ENCODE results near the gene SARNP. TPM values are rescaled to one million over a fixed set of nuclear protein-coding genes. Genes with fewer than 3 reads are reported as not detected.

Gene SARNP
- polyA plus RNA-seq, 2 of the 4 experiments (the other 2 are of a cell fraction), result 123 to 198 TPM

DNA sequence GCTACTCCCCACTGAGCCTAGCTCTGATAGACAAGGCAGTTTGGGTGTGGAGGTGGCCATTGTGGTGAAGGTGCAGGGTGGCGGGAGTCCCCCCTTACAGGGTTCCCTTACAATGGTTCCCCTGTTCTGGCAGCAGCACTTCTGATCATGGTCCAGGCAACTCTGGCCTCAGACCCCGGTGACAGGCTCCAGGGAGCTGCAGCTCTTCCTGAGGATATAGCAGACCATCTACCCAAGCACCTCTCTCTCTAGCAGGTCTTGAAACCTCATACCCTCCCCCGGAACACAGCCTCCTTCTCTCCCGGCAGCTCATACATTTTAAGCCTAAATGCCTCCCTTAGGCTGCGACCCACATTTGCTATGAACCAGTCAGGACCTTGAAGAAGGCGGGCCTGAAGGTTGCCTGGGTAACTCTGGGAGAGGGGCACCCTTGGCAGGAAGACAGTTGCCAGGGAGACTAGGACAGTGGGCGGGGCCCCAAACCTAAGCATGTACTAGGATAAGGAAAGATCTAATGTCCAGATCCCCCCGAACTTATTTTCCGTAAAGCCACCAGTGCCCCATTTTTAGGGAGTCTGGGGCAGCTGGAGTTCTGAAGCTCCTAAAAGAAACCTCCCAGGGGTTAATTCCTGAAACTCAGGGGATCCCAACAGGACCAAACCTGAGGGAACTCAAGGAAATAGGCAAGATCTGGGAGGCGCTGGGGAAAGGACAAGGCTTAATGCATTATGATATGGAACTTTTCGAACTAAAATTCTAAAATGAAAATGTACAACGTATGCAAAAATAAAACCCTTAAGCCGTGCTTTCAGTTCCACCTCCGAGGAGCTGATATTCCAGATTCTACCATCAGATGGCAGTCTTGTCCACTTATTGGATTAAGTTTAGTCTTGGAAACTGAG lies 79.2 kb downstream of the SARNP start:
- peak overlapping the region; percentile 40 to 72; a peak in 5 of 6 replicates for H3K27ac ChIP-seq
- ChIA-PET CTCF (interaction anchor here (0.6 to 11.7 kb wide), 68 partner anchors 10 to 752 kb away, joined by 3 to 139 read pairs (median 6); partner anchors contain the start of genes BLOC1S1, CD63, DGKA and DNAJC14), POLR2A (interaction anchor here (1.7 to 2.2 kb wide), 3 partner anchors 9 to 79 kb away, joined by 7 to 18 read pairs (median 10); partner anchors contain the start of genes CD63, ORMDL2 and SARNP)
- H3K9me3 ChIP-seq, result no peaks in the 10 kb centered on the region
- peak; percentile 90 for FAIRE-seq
- H3K4me2 ChIP-seq, result peak overlapping the region; percentile 88
- peak; percentile 56 to 79 for DNase-seq (ENCODE audit: low read depth in 1 of 2, low spot score in 1 of 2)
- peak; percentile 52 to 81 for ATAC-seq
- peak overlapping the region; percentile 45 for H3K4me3 ChIP-seq
- H3K4me1 ChIP-seq, result peaks cover 11% of the 10 kb centered on the region; the same call in 2 of the 3 replicates
- 12% methylated on average over 14 of the region's 14 CpGs for WGBS (ENCODE audit: missing lambda C conversion rate)
- TF ChIP-seq FOXS1 (CRISPR knock-in tag; IDR thresholded peaks at IDR 0.05) (no peak), CBX8 (IDR thresholded peaks at IDR 0.05) (no peak), RNF2 (IDR thresholded peaks at IDR 0.05; ENCODE audit: borderline replicate concordance, low read depth) (no peak), REST (IDR thresholded peaks at IDR 0.05) (no peak), KDM5A (IDR thresholded peaks at IDR 0.05) (peak; percentile 67; the same call in 1 of the 2 replicates), NR3C1 (IDR thresholded peaks at IDR 0.05) (no peak), CHD2 (IDR thresholded peaks at IDR 0.05; ENCODE audit: low read length, partially characterized antibody) (no peak), RFX5 (IDR thresholded peaks at IDR 0.05) (peak; percentile 70; the same call in 1 of the 2 replicates), JUN (IDR thresholded peaks at IDR 0.05) (no peak), ZC3H11A (IDR thresholded peaks at IDR 0.05) (0 out of 2 replicates have a peak, but pooled peaks have one; percentile 1), POLR2A (IDR thresholded peaks at IDR 0.05; ENCODE audit: low read length) (no peak), HOXA7 (CRISPR knock-in tag; IDR thresholded peaks at IDR 0.05) (no peak), JUNB (IDR thresholded peaks at IDR 0.05) (no peak), POLR2AphosphoS2 (conservative IDR thresholded peaks at IDR 0.05; ENCODE audit: low read length) (no peak), CTCF (IDR thresholded peaks at IDR 0.05) (peak; percentile 95), MAFK (IDR thresholded peaks at IDR 0.05; ENCODE audit: partially characterized antibody) (peak; percentile 98), GATA3 (IDR thresholded peaks at IDR 0.05; ENCODE audit: borderline replicate concordance) (no peak), HEYL (CRISPR knock-in tag; IDR thresholded peaks at IDR 0.05) (no peak), RCOR1 (IDR thresholded peaks at IDR 0.05; ENCODE audit: low read depth, low read length) (no peak), ELK1 (IDR thresholded peaks at IDR 0.05; ENCODE audit: low read depth, low read length) (no peak), CHD4 (IDR thresholded peaks at IDR 0.05; ENCODE audit: borderline replicate concordance) (no peak), EHMT2 (IDR thresholded peaks at IDR 0.05; ENCODE audit: low read depth) (no peak), BHLHE40 (IDR thresholded peaks at IDR 0.05; ENCODE audit: low read depth, low read length) (no peak), NFE2L2 (conservative IDR thresholded peaks at IDR 0.05; ENCODE audit: low read length) (no peak), SMC3 (IDR thresholded peaks at IDR 0.05) (peak; percentile 62), PBX3 (IDR thresholded peaks at IDR 0.05) (no peak), TFCP2L1 (CRISPR knock-in tag; IDR thresholded peaks at IDR 0.05) (no peak), FOSL2 (IDR thresholded peaks at IDR 0.05) (no peak), FOSL2 (CRISPR knock-in tag; IDR thresholded peaks at IDR 0.05) (no peak), RAD21 (conservative IDR thresholded peaks at IDR 0.05 in 1 of 2, IDR thresholded peaks at IDR 0.05 in 1 of 2) (peak; percentile 91 to 96), MYC (IDR thresholded peaks at IDR 0.05; ENCODE audit: borderline replicate concordance, low read length) (no peak), ZFP36 (IDR thresholded peaks at IDR 0.05; ENCODE audit: borderline replicate concordance, partially characterized antibody) (no peak)
- TF ChIP-seq, protein P1, sequence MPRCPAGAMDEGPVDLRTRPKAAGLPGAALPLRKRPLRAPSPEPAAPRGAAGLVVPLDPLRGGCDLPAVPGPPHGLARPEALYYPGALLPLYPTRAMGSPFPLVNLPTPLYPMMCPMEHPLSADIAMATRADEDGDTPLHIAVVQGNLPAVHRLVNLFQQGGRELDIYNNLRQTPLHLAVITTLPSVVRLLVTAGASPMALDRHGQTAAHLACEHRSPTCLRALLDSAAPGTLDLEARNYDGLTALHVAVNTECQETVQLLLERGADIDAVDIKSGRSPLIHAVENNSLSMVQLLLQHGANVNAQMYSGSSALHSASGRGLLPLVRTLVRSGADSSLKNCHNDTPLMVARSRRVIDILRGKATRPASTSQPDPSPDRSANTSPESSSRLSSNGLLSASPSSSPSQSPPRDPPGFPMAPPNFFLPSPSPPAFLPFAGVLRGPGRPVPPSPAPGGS (IDR thresholded peaks at IDR 0.05), result no peak
